Keratinocyte (primary cell): ENCODE results near the gene TVP23A.

ENCODE experiments used
- EZH2 ChIP-seq: IDR thresholded peaks from one replicate; pipeline ENCODE4 v1.6.1; 2012; ENCODE audit warnings: inconsistent platforms, mild to moderate bottlenecking, low read length, moderate library complexity
- TF ChIP-seq, protein P1 (sequence below), 3 experiments: IDR thresholded peaks in 1 of 3; conservative IDR thresholded peaks in 1 of 3; optimal IDR thresholded peaks in 1 of 3; 2 replicates in 2 of 3; 3 replicates in 1 of 3; pipeline versions ENCODE3 to v1.5.1; 2011; ENCODE audit warnings: low read length in 3 of 3, mild to moderate bottlenecking in 3 of 3, moderate library complexity in 2 of 3, control low read depth in 1 of 3, inconsistent platforms in 1 of 3; ENCODE audit not compliant: insufficient read depth in 2 of 3; ENCODE audit errors: extremely low read depth in 1 of 3

DNA sequence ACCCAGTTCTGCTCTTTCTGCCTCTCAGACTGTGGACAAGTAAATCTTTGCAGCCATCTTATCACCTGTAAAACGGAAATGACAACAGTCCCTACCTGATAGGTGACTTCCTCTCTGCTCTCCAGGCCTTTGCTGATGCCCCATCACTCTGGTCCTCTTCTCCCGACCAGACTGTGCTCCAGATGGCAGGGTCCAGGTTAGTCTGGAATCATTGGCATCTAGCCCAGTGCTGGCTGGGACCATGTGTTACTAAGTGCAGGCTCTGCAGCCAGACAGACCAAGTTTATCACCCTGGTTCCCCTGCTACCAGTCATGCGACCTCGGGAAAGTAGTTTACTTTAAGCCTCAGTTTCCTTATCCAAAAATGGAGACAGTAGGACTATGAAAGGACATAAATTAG, 76.8 kb downstream of the TVP23A start:
- TF ChIP-seq, protein P1, sequence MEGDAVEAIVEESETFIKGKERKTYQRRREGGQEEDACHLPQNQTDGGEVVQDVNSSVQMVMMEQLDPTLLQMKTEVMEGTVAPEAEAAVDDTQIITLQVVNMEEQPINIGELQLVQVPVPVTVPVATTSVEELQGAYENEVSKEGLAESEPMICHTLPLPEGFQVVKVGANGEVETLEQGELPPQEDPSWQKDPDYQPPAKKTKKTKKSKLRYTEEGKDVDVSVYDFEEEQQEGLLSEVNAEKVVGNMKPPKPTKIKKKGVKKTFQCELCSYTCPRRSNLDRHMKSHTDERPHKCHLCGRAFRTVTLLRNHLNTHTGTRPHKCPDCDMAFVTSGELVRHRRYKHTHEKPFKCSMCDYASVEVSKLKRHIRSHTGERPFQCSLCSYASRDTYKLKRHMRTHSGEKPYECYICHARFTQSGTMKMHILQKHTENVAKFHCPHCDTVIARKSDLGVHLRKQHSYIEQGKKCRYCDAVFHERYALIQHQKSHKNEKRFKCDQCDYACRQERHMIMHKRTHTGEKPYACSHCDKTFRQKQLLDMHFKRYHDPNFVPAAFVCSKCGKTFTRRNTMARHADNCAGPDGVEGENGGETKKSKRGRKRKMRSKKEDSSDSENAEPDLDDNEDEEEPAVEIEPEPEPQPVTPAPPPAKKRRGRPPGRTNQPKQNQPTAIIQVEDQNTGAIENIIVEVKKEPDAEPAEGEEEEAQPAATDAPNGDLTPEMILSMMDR (optimal IDR thresholded peaks at IDR 0.05 in 1 of 3, IDR thresholded peaks at IDR 0.05 in 1 of 3, conservative IDR thresholded peaks at IDR 0.05 in 1 of 3; ENCODE audit: extremely low read depth in 1 of 3, insufficient read depth in 2 of 3, low read length in 3 of 3), result no peak
- TF ChIP-seq EZH2, result no peak
